Medulla oblongata (tissue), 1 donor: ENCODE data around the gene ITPK1.

Source experiments
- DNase-seq: peaks from one replicate; pipeline ENCODE4 v3.0.0-alpha.2; 2015; ENCODE audit errors: extremely low spot score

Gene ITPK1

GRCh38 chr14:92890830-92891588, 224.7 kb downstream of the ITPK1 start:
- DNase-seq = no peak

DNA sequence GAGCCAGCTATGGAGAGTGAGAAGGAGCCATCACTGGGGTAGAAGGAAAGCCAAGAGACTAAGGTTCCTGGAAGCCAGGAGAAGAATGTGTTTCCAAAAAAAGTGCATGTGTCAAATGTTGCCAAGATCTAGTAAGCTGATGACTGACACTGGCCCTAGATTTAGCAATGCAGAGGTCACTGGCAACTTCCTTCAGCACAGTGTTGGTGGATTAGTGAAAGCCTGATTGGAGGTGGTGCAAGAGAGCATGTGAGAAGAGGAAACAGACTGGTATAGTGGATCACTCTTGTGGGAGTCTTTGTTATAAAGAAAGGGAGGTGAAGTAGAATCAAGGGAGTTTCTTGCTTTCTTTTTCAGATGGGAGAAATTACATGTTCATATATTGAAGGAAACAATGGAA, 226.8 kb downstream of the ITPK1 start:
- DNase-seq = no peak

GRCh38 chr14:92887157-92887556, 228.6 kb downstream of the ITPK1 start:
- DNase-seq = no peak
